GM18907 (cell line): ENCODE data around the gene TCIRG1.

Experiments used
- ATAC-seq: cut with Tn5 transposase; IDR thresholded peaks from one replicate; pipeline ENCODE4 v1.9.1; 2021; ENCODE audit warnings: mild to moderate bottlenecking, moderate library complexity; ENCODE audit not compliant: unreplicated experiment

Gene TCIRG1

DNA sequence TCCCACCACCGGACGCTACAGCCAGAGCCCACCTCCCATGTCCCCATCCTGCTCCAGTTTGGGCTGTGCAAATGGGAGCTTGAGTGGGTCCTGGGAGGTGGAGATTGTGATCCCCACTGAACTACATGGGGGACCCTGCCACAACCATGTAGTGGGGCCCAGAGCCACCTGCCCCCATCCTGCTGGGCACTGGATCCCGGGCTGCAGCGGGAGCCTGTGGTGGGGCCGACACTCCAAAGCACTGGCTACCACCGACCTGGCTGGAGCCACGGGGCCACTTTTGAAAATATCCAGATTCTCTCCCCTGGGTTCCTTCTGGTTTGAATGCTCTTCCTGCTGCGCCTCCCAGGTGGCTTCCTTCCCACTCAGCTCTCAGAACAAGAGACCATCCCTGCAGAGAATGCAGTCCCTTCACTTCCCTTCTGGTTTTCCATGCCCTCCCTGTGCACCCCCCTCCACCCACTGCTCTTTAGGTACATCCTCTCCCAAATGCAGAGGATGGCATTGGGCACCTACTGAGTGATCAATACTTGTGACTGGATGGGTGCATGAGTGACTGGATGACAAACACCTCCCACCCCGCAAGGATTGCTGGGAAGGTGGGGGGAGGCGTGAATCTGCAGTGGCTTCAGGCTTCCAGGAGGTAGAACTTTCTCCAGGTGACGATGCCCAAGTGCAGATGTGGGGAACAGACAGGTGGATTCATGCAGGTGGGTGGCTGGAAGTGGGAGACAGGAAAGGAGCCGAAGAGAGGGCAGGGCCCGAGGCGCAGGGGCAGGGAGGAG, 34.1 kb upstream of the TCIRG1 start:
- no peak for ATAC-seq

GRCh38 chr11:68006606-68007166, 32.1 kb upstream of the TCIRG1 start:
- ATAC-seq, result no peak

DNA sequence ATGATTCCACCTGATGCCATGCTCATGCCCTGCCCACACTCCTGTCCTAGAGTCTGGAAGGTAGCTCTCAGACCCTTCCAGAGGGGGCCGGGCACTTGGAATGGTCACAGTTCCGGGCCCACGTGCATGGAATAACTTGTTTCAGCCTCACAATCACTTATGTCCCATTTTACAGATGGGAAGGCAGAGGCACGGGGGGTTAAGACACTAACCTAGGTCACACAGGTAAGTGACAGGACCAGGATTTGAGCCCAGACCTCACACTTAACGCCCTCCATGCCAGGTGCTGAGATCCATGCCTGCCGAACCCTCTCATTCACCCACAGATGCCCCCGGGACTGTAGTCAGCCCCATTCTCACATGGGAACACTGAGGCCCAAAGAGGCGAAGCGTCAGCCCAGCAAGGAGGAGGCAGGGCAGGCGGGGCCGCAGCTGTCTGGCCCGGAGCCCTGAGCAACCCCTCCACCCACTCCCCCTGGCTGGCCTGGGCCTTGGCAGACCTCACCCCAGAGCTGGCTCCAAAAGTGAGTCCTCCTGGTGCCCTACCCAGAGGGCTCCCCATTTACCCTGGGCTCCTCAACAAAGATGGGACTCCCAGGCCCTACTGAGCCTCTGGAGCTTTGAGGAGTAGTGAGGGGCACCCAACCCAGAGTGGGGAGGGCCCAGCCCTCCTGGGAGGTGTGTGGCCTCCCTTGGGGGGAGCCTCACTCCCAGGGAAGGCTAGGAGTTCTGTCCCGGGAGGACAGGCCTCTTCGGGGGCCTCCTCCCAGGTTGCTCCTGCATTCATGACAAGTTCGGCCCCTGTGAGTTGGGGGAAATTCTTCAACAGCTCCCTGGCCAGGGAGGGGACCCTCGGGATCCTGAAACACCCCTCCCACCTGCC, 31.1 kb upstream of the TCIRG1 start:
- ATAC-seq, result no peak

GRCh38 chr11:68008381-68009337, 30.2 kb upstream of the TCIRG1 start:
- ATAC-seq, result no peak

DNA sequence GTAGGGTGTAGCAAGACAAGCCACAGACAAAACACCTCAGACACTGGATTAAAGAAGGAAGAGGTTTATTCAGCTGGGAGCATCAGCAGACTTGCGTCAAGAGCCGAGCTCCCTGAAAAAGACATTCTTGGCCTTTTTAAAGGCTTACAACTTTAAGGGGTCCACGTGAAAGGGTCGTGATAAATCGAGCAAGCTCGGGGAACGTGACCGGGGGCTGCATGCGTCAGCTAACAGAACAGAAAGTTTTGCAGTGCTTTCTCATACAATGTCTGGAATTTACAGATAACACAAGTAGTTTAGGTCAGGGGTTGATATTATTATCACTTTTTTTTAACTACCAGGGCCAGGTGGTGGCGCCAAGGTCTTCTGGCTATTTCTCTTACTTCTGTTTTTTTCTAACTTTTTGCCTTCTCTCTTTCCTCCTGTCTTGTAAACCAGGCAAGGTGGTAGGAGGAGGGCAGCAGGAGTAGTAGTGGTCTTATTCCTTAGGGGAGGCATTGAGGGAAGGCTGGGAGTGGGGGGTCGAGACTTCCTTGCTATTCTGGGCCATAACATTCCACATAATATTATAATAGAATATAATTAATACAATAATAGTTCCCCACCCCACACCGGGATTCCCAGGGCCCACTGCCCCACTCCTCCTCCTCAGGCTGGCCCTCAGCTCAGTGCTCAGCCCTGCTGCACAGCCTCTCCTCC, 29.3 kb upstream of the TCIRG1 start:
- ATAC-seq, result no peak

GRCh38 chr11:68010090-68011041, 28.5 kb upstream of the TCIRG1 start, which contains the start of gene ALDH3B1:
Gene ALDH3B1 (plus strand): TSS chr11:68010327. CDS start chr11:68015298, 4,971 bp downstream.
- ATAC-seq, result no peak

- no peak for ATAC-seq
Observed at GRCh38 chr11:68011051-68011943, 27.5 kb upstream of the TCIRG1 start.

GRCh38 chr11:68012044-68012842, 26.6 kb upstream of the TCIRG1 start:
- no peak for ATAC-seq

- no peak for ATAC-seq
Observed at GRCh38 chr11:68012843-68013610, 25.8 kb upstream of the TCIRG1 start.

DNA sequence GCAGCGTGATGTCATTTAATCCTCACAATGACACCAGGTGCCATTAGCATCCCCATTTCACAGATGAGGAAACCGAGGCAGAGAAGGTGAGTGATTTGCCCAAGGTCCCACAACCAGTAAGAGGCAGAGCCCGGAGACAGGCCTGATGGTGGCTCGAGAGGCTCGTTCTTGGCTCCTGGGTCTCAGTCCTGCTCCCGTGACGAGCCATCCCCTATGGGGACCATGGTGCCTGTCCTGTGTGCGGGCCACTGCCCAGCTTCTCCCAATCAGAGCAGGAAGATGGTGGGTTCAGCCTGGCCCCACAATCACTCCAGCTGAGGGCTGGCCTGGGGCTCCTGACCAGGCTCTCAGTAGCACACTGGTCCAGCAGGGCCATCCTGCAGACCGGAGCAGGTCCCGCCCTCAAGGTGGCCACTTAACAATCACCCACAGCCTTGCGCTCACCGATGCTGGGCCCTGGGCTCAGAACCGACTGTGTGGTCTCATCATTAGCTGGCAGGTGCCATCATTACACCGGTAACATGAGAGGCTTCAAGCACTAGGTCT, 25.1 kb upstream of the TCIRG1 start:
- no peak for ATAC-seq

- ATAC-seq, result no peak
Observed at GRCh38 chr11:68014157-68014946, 24.5 kb upstream of the TCIRG1 start.

GRCh38 chr11:68014947-68015447, 23.8 kb upstream of the TCIRG1 start:
- ATAC-seq, result no peak

- ATAC-seq, result no peak
Observed at GRCh38 chr11:68015467-68015866, 23.4 kb upstream of the TCIRG1 start.

DNA sequence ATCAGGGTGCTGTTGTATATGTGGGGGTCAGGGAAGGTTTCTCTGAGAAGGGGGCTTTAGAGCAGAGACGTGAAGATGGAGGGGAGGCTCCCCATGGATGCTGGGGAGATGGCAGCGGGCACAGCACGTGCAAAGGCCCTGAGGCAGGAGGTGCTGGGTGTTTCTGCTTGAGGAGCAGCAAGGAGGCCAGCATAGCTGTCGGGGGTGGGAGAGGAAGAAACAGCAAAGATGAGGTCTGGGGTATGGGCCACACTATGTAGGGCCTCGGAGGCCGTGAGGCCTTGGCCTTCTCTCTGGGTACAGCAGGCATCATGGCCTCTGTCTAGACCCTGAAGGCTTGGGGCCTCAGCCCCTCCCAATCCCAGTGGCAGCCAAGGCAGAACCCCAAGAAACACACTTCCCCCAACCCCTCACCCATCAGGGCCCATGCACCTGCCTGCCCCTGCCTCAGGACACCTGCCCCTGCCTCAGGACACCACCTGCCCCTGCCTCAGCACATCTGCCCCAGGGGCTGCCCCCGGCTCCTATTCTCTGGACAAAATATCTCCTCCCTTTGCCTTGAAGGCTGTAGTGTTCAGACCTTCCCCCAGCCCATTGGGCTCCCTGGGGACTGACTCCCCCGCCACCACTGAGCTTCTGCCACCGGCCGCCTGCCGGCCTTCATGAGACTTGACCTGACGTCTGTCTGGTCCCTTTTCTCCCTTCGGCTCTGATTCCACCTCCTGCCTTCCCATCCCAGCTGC, 22.5 kb upstream of the TCIRG1 start:
- no peak for ATAC-seq
